ENCODE data around the gene DOCK4. TPM values are rescaled to one million over a fixed set of nuclear protein-coding genes. Genes with fewer than 3 reads are reported as not detected.

Gene DOCK4
- total RNA-seq, 1 donor from 2014 or later = 18.5 TPM

- DNase-seq (ENCODE audit: low spot score) = no peak
- intact Hi-C loops (cut with DNase I) = no loop called here
Observed at GRCh38 chr7:112220877-112221434, 14.8 kb upstream of the DOCK4 start.

- intact Hi-C loops (cut with DNase I) = no loop called here
- no peak for DNase-seq (ENCODE audit: low spot score)
Observed at GRCh38 chr7:112215787-112216186, 9.6 kb upstream of the DOCK4 start.

DNA sequence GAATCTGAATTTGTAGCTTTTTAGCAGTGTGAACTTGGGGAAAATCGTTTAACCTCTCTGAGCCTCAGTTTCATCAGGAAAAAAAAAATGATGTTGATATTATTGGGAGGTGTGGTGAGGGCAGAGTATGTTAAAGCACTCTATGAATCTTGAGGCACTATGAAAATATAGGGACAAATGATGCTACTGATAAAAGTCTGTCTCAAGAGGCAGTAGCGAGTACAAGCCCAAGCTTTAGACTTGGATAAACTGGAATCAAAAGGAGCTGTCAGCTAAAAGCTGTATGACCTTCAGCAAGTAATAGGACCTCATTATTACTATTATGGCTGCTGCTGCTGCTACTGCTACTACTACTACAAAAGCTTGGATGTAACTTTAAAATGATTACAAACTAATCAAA lies 8.7 kb upstream of the DOCK4 start:
- DNase-seq (ENCODE audit: low spot score) = no peak
- intact Hi-C loops (cut with DNase I) = no loop called here

DNA sequence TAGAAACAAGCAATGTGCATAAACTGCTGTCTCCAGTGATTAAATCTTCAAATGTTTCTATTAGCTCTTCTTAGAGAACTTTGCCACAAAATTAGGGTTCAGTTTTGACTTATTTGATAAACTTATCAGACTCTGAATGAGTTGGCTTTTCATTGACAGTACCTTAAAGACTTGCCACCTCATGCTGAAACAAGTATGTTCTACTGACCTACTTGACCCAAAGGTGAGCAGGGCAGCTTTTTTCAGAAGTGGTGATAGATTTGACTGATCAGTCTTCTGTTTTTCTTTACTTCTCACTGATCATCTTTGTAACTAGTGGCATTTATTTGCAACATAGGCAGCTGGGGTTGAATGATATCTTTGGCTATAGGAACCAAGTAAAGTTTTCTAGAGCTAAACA lies 8.1 kb upstream of the DOCK4 start:
- intact Hi-C loops (cut with DNase I) = no loop called here

GRCh38 chr7:112213735-112214134 lies 7.5 kb upstream of the DOCK4 start:
- intact Hi-C loops (cut with DNase I) = no loop called here
- no peak for DNase-seq (ENCODE audit: low spot score)

More for the DNA sequence above, 8.1 kb upstream of the DOCK4 start:
- no peak for DNase-seq (ENCODE audit: low spot score)

DNA sequence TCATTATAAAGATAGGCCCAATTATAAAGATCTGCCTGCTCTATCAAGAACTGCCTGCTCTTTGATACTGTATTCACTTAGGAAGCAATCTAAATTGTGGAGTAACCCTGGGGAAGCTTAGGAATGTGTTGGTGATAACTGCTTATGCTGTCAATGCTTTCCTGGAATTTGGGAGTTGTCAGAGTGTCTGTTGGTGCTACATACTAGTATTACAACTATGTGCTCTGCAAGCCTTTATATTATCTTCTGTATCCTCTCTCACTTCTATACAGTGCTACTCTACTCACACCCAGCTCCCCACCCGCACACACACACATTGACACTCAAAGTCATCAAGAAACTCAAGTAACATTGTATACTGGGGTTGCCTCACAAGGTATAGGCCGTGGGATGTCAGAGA lies 6.4 kb upstream of the DOCK4 start:
- intact Hi-C loops (cut with DNase I) = no loop called here

GRCh38 chr7:112211348-112211907 lies 5.2 kb upstream of the DOCK4 start:
- DNase-seq (ENCODE audit: low spot score) = no peak
- intact Hi-C loops (cut with DNase I) = no loop called here

More for the DNA sequence above, 6.4 kb upstream of the DOCK4 start:
- DNase-seq (ENCODE audit: low spot score) = no peak

DNA sequence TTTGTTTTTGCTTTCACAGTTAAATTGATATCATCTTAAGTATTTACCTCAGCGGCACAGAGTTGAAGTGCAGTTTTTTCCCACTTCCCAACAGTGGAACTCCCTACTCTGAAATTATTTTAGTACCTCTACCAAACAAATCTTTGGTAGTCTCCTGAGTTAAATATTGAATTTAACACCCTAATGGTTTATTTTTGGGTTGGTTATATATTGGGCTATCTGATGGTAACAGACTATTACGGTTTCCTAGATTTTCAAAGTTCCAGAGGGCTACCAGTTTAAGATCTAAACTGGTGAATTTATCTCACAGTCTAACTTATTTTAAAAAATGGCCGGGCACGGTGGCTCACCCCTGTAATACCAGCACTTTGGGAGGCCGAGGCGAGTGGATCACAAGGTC lies 1.6 kb upstream of the DOCK4 start:
- no peak for DNase-seq (ENCODE audit: low spot score)
- intact Hi-C loops (cut with DNase I) = loop anchor here (10.0 kb wide), 3 partner anchors 177 to 287 kb away; no protein-coding TSS in a partner anchor

DNA sequence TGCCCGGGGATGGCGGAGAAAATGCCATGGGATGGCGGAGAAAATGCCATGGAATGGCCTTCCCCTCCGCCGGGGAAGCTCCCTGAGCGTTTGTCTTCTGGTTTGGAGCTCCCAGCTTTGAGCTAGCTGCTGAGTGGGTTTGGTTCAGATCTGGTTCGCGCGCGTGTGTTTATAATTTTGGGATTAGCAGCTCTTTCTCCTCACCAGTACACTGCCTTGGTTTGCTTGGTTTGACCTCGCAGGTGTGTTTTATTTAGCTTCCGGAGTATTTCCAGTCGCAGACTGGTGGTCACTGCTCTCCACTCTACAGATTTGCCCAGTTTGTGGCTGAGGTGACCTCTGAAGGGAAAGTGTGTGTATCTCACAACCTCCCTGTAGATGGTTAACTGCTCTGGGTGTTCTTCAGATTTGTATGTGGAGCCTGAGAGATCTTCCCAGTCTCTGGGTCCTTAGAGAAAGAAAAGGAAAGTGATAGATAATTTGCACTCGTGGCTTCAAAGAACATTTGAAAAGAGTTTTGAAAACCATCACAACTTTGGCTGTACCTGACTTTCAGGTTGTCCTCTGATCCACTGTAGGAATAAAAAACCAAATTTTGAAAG lies 893 bp upstream of the DOCK4 start:
- intact Hi-C loops (cut with DNase I) = loop anchor here (10.0 kb wide), 3 partner anchors 178 to 288 kb away; no protein-coding TSS in a partner anchor
- DNase-seq (ENCODE audit: low spot score) = no peak

- DNase-seq (ENCODE audit: low spot score) = no peak
- intact Hi-C loops (cut with DNase I) = loop anchor here (10.0 kb wide), 3 partner anchors 179 to 289 kb away; no protein-coding TSS in a partner anchor
Observed at GRCh38 chr7:112205343-112206237, 609 bp downstream of the DOCK4 start.

DNA sequence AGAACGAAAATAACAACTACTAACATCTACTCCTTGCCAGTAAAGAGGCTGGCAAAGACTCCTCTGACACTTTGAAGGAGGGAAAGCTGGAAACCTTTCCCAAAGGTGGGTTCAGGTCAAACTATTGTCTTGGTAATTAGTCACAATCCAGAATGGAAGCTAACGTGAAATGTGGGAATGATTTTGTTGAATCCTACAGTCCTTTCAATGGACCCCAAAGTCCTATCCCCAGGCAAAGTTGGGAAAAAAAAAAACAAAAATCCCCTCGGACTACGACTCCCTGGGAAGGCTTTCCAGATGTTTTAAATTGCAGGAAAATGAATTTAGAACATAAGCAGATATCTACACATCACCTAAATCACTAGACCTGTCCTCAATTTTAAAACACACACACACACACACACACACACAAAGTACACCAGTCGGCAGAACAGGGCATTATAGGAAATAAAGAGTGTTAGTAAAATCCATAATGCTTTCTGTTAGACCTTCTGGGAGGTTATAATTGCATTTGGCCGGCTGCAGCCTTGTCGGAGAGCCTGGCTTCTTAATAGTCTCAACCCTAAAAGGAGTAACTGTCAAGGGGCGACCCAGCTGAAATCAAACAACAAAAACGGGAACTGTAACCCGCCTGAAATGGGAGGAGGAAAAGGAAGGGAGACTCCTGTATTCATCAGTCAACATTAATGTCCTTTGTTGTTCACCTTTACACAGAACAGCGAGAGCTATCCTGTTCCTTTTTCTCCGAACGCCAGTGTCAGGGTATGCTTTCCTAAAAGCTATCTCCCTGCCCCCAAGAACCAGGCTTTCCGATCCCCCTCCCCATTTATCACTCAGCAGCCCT lies 1.5 kb downstream of the DOCK4 start:
- no peak for DNase-seq (ENCODE audit: low spot score)
- intact Hi-C loops (cut with DNase I) = loop anchor here (10.0 kb wide), 3 partner anchors 180 to 290 kb away; no protein-coding TSS in a partner anchor

- intact Hi-C loops (cut with DNase I) = loop anchor here (10.0 kb wide), 3 partner anchors 181 to 291 kb away; no protein-coding TSS in a partner anchor
- no peak for DNase-seq (ENCODE audit: low spot score)
Observed at GRCh38 chr7:112203365-112203739, 2.8 kb downstream of the DOCK4 start.

DNA sequence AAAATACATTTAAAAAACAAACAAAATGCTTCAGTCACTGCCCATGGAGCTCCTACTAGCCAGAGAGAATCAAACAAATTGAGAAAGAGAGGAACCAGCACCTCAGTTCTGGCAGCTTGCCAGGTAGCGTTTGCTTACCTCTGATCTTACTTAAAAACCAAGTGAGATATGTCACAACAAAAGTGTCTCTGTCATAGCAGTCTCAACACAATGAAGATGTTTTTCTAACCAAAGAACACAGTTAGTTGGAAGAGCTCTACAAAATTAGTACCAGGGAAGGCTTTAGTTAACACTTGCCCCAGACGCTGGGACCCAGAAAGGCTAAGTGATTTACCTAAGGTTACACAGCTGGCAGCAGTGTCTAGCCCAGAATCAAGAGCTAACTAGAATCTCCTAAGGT lies 3.4 kb downstream of the DOCK4 start:
- no peak for DNase-seq (ENCODE audit: low spot score)
- intact Hi-C loops (cut with DNase I) = loop anchor here (10.0 kb wide), 3 partner anchors 182 to 292 kb away; no protein-coding TSS in a partner anchor

DNA sequence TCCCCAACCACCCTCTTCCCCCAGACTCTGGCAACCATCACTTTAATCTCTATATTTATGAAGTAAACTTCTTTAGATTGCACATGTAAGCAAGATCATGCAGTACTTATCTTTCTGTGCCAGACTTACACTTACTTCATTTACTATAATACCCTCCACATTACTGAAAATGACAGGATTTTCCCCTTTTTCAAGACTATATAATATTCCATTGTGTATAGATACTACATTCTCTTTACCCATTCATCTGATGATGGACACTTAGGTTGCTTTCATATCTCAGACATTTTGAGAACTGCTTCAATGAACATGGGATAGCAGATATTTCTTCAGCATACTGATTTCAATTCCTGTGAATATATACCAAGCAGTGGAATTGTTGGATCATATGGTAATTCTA lies 4.4 kb downstream of the DOCK4 start:
- no peak for DNase-seq (ENCODE audit: low spot score)
- intact Hi-C loops (cut with DNase I) = loop anchor here (10.0 kb wide), 3 partner anchors 183 to 293 kb away; no protein-coding TSS in a partner anchor

GRCh38 chr7:112201411-112201810 lies 4.8 kb downstream of the DOCK4 start:
- no peak for DNase-seq (ENCODE audit: low spot score)
- intact Hi-C loops (cut with DNase I) = loop anchor here (10.0 kb wide), 3 partner anchors 183 to 293 kb away; no protein-coding TSS in a partner anchor

DNA sequence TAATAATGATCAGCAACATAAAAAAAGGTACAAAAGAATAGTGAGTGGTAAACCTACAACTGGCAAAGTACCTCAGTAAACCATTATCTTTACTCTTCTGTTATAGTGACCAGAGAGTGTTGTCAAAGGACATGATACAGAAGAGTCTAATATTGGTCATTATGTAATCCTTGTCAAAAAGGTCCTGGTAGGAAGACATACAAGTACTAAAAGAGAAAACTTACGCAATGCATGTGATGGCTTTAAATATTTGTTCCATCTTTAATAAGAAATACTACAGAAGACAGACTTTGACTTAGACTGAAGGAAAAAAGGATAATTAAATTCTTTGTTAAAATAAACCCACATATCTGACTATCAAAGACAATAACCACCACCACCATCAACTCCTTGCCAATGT lies 6.5 kb downstream of the DOCK4 start:
- no peak for DNase-seq (ENCODE audit: low spot score)
- intact Hi-C loops (cut with DNase I) = loop anchor here (10.0 kb wide), 3 partner anchors 185 to 295 kb away; no protein-coding TSS in a partner anchor

DNA sequence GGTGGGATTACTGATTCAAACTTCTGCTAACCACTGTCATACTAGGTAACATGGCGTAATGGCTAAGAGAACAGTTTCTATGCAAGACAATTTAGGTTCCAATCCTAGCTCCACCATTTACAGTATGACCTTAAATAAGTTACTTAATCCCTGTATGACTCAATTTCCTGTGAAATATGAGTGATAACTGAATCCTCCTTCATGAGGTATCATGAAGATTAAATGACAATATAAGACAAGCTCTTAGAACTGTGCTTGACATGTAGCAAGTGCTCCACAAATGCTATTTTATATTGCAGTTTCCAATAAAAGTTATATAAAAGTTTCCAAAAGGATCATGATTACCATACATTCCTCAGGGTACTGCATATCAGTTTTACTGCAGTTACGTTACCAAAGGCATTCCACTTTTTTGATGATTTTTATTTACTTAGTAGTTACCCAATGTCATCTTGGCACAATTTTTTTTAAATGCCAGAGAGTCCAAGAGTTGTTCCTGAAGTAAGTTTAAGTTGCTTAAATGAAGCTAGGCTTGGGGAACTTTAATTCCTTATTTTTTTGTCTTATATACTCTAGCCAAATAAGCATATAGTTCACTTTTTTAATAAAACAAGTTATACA lies 7.1 kb downstream of the DOCK4 start:
- intact Hi-C loops (cut with DNase I) = no loop called here
- DNase-seq (ENCODE audit: low spot score) = no peak

DNA sequence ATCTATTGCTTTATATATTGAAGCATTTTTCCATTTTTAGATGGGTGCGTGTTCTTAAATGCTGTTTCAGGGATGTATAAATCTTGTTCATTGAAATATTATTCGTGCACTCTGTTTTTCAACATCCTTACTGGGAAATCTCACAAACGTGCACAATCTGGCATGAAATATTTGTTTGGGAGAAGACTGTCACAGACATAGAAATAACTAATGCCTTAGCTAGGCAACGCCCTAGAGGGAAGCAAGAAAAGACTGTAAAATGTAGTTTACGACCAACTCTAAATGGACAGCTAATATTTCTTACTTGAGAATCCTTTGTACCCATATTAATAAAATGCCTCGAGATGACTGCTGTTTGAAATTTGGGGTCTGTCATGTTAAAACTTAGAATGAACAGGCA lies 8.9 kb downstream of the DOCK4 start:
- no peak for DNase-seq (ENCODE audit: low spot score)
- intact Hi-C loops (cut with DNase I) = no loop called here

- intact Hi-C loops (cut with DNase I) = no loop called here
- no peak for DNase-seq (ENCODE audit: low spot score)
Observed at GRCh38 chr7:112195717-112196116, 10.5 kb downstream of the DOCK4 start.
